Loucy (cell line): ENCODE data around the gene LPCAT2.

Source experiments
- H2AFZ ChIP-seq: fragments of 200-600 bp; sonication (generic); 2 replicates; pipeline ENCODE4 v1.6.0; 2016; ENCODE audit warnings: antibody characterized with exemption, mild to moderate bottlenecking, low read length, moderate library complexity
- H3F3A ChIP-seq: fragments of 200-600 bp; 2 replicates; pipeline ENCODE4 v1.6.0; 2016; ENCODE audit warnings: antibody characterized with exemption, low read depth, mild to moderate bottlenecking
- H3K27me3 ChIP-seq: fragments of 200-600 bp; sonication (generic); 2 replicates; pipeline ENCODE4 v1.6.1; 2014; ENCODE audit warnings: low read length, mild to moderate bottlenecking; ENCODE audit not compliant: insufficient read depth, poor library complexity, severe bottlenecking
- H3K36me3 ChIP-seq: fragments of 200-600 bp; sonication (generic); 2 replicates; pipeline ENCODE4 v1.6.1; 2016; ENCODE audit warnings: low read length; ENCODE audit not compliant: insufficient read depth
- H3K4me1 ChIP-seq: fragments of 200-600 bp; sonication (generic); 2 replicates; pipeline ENCODE4 v1.5.1; 2014; ENCODE audit warnings: low read length, mild to moderate bottlenecking; ENCODE audit not compliant: insufficient read depth, poor library complexity, severe bottlenecking
- H3K4me2 ChIP-seq: fragments of 200-600 bp; sonication (generic); 2 replicates; pipeline ENCODE4 v1.6.0; 2014; ENCODE audit warnings: antibody characterized with exemption, low read length, low read depth, mild to moderate bottlenecking; ENCODE audit not compliant: poor library complexity, severe bottlenecking
- H3K4me3 ChIP-seq: fragments of 200-600 bp; sonication (generic); 2 replicates; pipeline ENCODE4 v1.5.1; 2014; ENCODE audit warnings: low read length, mild to moderate bottlenecking, mixed read lengths; ENCODE audit not compliant: poor library complexity, severe bottlenecking
- H3K79me2 ChIP-seq: fragments of 200-600 bp; sonication (generic); 2 replicates; pipeline ENCODE4 v1.6.1; 2014; ENCODE audit warnings: low read length; ENCODE audit not compliant: insufficient read depth
- H3K9ac ChIP-seq: fragments of 200-600 bp; sonication (generic); 2 replicates; pipeline ENCODE4 v1.6.0; 2014; ENCODE audit warnings: mild to moderate bottlenecking, low read depth, low read length, moderate library complexity; ENCODE audit not compliant: poor library complexity, severe bottlenecking
- H3K9me2 ChIP-seq: fragments of 200-600 bp; sonication (generic); replicated peaks from 2 replicates; pipeline ENCODE4 v1.6.1; 2016; ENCODE audit warnings: low read depth, low read length, mixed read lengths
- H3K9me3 ChIP-seq: fragments of 200-600 bp; sonication (generic); 2 replicates; pipeline ENCODE4 v1.6.1; 2014; ENCODE audit warnings: mild to moderate bottlenecking, antibody characterized with exemption, low read length, low read depth; ENCODE audit not compliant: insufficient read depth
- H4K20me1 ChIP-seq: fragments of 200-600 bp; sonication (generic); 2 replicates; pipeline ENCODE4 v1.6.0; 2014; ENCODE audit warnings: antibody characterized with exemption, low read length, mild to moderate bottlenecking; ENCODE audit not compliant: insufficient read depth, poor library complexity, severe bottlenecking
- EZH2phosphoT487 ChIP-seq: fragments of 200-600 bp; IDR thresholded peaks from 2 replicates; pipeline ENCODE4 v1.6.1; 2018; ENCODE audit warnings: antibody characterized with exemption, mild to moderate bottlenecking, moderate library complexity, borderline replicate concordance
- TF ChIP-seq, protein P1 (sequence below): fragments of 200-600 bp; sonication (generic); conservative IDR thresholded peaks from 2 replicates; pipeline ENCODE4 v1.5.1; 2014; ENCODE audit warnings: mild to moderate bottlenecking, antibody characterized with exemption, low read length

Gene LPCAT2

DNA sequence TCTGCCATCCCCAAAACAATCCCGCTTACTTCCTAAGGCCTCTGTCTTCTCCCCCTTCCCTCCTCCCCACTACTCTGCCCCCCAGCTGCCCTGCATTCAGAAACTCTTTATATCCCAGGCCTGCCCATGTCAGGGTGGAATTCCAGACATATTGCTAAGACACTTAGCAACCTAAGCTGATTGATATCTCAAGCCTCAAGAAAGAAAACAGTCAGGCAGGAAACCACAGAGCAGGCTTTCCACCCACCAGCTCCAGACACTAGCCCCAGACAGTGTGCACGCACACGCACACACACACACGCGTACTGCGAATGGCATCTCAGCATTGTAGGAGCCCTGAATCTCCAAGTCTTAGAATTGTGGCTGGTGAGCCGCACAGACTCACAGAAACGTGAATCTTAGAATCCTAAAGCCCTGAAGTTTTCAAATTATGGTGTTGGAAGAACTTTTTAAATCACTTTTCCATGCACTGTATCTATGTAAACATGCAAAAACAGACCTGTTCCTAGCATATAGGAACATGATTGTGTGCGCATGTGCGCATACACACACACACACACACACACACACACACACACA lies 8.8 kb upstream of the LPCAT2 start:
- peak overlapping the region; percentile 67 for H3K4me2 ChIP-seq
- TF ChIP-seq, protein P1, sequence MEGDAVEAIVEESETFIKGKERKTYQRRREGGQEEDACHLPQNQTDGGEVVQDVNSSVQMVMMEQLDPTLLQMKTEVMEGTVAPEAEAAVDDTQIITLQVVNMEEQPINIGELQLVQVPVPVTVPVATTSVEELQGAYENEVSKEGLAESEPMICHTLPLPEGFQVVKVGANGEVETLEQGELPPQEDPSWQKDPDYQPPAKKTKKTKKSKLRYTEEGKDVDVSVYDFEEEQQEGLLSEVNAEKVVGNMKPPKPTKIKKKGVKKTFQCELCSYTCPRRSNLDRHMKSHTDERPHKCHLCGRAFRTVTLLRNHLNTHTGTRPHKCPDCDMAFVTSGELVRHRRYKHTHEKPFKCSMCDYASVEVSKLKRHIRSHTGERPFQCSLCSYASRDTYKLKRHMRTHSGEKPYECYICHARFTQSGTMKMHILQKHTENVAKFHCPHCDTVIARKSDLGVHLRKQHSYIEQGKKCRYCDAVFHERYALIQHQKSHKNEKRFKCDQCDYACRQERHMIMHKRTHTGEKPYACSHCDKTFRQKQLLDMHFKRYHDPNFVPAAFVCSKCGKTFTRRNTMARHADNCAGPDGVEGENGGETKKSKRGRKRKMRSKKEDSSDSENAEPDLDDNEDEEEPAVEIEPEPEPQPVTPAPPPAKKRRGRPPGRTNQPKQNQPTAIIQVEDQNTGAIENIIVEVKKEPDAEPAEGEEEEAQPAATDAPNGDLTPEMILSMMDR: no peak
- TF ChIP-seq EZH2phosphoT487: no peak
- H3K27me3 ChIP-seq: no peaks in the 10 kb centered on the region
- peak overlapping the region; percentile 44 for H3K4me3 ChIP-seq
- no peaks in the 10 kb centered on the region for H3F3A ChIP-seq
- H4K20me1 ChIP-seq: no peaks in the 10 kb centered on the region
- peak overlapping the region; percentile 38 for H3K9ac ChIP-seq
- H3K36me3 ChIP-seq: no peaks in the 10 kb centered on the region
- no peaks in the 10 kb centered on the region for H3K79me2 ChIP-seq
- H3K9me3 ChIP-seq: no peaks in the 10 kb centered on the region
- no peaks in the 10 kb centered on the region for H3K9me2 ChIP-seq
- peak overlapping the region; percentile 53; the same call in 1 of the 2 replicates for H2AFZ ChIP-seq
- H3K4me1 ChIP-seq: peaks cover 55% of the 10 kb centered on the region

DNA sequence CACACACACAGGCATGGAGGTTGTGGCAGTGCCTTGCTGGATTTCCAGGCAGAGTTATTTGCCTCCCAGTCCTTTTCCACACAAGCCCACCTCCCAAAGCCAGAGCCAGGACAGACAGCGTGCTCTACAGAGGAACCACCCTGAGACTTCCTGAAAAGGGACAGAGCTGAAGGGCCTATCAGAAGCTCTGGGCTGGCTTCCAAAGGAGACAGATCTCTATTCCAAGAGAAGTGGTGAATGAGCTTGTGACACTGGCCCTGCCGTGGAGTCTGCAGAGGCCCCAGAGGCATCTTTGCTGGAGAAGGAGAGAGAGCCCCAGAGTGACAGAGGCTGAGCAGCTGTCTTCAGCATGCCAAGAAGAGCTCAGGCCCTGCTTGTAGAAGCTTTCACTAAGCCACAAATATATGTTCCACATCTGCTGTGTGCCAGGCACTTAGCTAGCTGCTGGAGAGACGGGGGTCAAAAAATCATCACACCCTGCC lies 8.3 kb upstream of the LPCAT2 start:
- no peaks in the 10 kb centered on the region for H3K9me2 ChIP-seq
- no peaks in the 10 kb centered on the region for H3K27me3 ChIP-seq
- peak overlapping the region; percentile 67 for H3K4me2 ChIP-seq
- TF ChIP-seq EZH2phosphoT487: no peak
- TF ChIP-seq, protein P1: no peak
- H3K79me2 ChIP-seq: no peaks in the 10 kb centered on the region
- peak overlapping the region; percentile 25 for H3K9ac ChIP-seq
- no peaks in the 10 kb centered on the region for H3K36me3 ChIP-seq
- no peaks in the 10 kb centered on the region for H3K9me3 ChIP-seq
- H3K4me1 ChIP-seq: peaks cover 50% of the 10 kb centered on the region
- no peaks in the 10 kb centered on the region for H3F3A ChIP-seq
- H2AFZ ChIP-seq: peak overlapping the region; percentile 53; the same call in 1 of the 2 replicates
- no peak overlapping the region for H3K4me3 ChIP-seq
- H4K20me1 ChIP-seq: no peaks in the 10 kb centered on the region

DNA sequence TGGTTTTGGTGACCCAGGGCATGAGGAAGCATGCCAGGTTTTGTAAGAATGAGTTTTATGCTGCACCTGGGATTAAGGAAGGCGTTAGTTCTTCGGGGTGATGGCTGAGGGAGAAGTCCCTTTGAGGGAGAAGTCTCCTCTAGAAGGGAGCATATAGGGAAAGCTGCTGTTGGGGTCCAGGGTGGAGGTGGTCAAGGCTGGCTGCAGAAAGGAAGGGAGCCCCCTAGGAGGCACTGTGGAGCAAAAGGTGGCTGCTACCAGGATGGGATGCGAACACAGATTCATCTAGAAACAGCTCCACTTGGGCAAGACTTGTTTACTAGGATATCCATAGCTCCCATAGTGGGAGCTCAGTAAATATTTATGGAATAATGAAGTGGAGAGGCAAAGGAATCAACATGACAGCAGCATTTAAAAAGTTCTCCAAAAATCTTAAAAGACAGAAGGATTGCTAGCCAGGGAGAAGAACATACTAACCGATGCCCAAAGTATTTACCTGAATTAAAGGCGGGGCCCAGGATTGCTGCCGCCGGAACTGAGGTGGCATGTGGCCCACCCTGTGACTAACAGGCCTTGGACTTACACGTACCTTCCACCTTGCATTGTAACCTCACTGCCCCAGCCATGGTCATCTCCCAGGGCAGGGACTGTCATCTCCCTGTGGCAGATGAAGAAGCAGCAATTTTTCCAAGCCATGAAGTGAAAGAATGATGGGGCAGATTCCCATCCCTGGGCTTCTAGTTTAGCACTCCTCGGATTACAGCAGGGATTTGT lies 7.1 kb upstream of the LPCAT2 start:
- TF ChIP-seq, protein P1: peak; percentile 58
- TF ChIP-seq EZH2phosphoT487: no peak
- Histone ChIP-seq H3K4me3 (no peak overlapping the region), H3K9me3 (no peaks in the 10 kb centered on the region), H3K4me1 (peaks cover 48% of the 10 kb centered on the region), H3F3A (no peaks in the 10 kb centered on the region), H3K9ac (no peak overlapping the region), H2AFZ (no peak overlapping the region), H3K9me2 (no peaks in the 10 kb centered on the region), H3K4me2 (no peak overlapping the region), H3K27me3 (no peaks in the 10 kb centered on the region), H4K20me1 (no peaks in the 10 kb centered on the region), H3K36me3 (no peaks in the 10 kb centered on the region), H3K79me2 (no peaks in the 10 kb centered on the region)
